ENCODE results near the gene NCKAP5.

DNA sequence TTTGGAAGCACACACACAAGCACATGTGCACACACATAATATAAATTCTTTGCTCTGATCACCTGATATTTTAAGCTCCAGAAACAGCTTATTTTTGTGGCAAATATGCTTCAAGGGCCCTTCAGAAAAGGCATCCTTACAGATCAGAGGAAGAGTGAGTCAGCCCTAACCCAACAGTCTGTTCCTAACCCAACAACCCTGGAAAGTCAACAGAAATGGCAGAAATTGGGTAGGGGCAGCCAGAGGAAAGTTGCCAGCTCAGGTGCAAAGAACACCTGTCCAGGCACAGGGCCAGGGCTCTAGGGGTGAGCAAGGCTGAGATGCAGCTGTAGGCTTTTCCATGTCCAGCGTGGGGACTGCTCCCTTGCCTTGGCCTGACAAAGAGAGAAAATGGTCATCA lies 6.4 kb upstream of the NCKAP5 start:
- TF ChIP-seq, protein P1, sequence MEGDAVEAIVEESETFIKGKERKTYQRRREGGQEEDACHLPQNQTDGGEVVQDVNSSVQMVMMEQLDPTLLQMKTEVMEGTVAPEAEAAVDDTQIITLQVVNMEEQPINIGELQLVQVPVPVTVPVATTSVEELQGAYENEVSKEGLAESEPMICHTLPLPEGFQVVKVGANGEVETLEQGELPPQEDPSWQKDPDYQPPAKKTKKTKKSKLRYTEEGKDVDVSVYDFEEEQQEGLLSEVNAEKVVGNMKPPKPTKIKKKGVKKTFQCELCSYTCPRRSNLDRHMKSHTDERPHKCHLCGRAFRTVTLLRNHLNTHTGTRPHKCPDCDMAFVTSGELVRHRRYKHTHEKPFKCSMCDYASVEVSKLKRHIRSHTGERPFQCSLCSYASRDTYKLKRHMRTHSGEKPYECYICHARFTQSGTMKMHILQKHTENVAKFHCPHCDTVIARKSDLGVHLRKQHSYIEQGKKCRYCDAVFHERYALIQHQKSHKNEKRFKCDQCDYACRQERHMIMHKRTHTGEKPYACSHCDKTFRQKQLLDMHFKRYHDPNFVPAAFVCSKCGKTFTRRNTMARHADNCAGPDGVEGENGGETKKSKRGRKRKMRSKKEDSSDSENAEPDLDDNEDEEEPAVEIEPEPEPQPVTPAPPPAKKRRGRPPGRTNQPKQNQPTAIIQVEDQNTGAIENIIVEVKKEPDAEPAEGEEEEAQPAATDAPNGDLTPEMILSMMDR (IDR thresholded peaks at IDR 0.05): no peak
- TF ChIP-seq EZH2 (IDR thresholded peaks at IDR 0.05; ENCODE audit: borderline replicate concordance, insufficient read depth, low read depth, low read length, poor library complexity, severe bottlenecking): no peak
